ENCODE data around the gene RAB11FIP4. TPM values are rescaled to one million over a fixed set of nuclear protein-coding genes. Genes with fewer than 3 reads are reported as not detected.
A peak's percentile ranks its signal among the peaks of the same experiment; 100 is the strongest.

Gene RAB11FIP4
- total and polyA plus RNA-seq, 10 of the 15 experiments (the other 5 are each of a cell fraction or from before 2014, with no cell fraction given) = 1.4 to 27.0 (median 17.6) TPM

DNA sequence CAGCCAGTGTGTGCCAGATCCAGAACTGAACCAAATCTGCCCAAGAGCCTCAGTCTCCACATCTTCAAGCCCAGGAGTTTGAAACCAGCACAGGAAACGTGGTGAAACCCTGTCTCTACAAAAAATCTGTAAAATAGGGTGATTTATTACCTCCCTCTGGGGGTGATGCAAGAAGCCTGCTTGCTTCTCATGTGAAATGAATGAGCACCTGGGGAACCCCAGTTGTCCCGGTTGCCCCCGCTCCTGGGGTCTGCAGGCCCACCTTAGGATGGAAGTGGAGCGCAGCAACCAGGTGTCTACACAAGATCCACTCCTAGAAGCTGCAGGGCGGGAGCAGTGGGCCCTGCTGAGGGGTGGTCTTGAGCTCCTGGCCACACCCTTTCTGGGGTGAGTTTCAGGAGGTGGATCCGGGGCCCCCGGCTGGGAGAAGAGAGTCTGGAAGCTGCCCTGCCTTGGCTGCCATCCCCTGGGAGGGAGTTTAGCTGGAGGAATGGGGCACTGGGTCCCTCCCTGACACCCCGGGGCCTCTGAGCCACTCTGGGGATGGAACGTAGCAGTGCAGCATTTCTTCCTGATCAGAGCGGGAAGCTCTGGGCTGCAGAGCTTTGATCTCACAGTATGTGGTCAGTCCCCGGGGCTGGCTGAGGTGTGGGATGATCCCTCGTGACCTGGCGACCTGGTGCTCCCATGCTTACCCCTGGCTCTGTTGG lies 117.8 kb downstream of the RAB11FIP4 start (continued):
- TF ChIP-seq, protein P1, sequence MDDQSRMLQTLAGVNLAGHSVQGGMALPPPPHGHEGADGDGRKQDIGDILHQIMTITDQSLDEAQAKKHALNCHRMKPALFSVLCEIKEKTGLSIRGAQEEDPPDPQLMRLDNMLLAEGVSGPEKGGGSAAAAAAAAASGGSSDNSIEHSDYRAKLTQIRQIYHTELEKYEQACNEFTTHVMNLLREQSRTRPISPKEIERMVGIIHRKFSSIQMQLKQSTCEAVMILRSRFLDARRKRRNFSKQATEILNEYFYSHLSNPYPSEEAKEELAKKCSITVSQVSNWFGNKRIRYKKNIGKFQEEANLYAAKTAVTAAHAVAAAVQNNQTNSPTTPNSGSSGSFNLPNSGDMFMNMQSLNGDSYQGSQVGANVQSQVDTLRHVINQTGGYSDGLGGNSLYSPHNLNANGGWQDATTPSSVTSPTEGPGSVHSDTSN (IDR thresholded peaks at IDR 0.05; ENCODE audit: insufficient replicate concordance, low read depth, low read length) = no peak
- TF ChIP-seq CHD4 (IDR thresholded peaks at IDR 0.05) = no peak
- no peak for TF ChIP-seq BHLHE40 (IDR thresholded peaks at IDR 0.05; ENCODE audit: borderline replicate concordance in 1 of 2, low read depth in 2 of 2, low read length in 1 of 2)
- TF ChIP-seq ZNF274 (IDR thresholded peaks at IDR 0.05; ENCODE audit: insufficient read depth, insufficient read length) = no peak

DNA sequence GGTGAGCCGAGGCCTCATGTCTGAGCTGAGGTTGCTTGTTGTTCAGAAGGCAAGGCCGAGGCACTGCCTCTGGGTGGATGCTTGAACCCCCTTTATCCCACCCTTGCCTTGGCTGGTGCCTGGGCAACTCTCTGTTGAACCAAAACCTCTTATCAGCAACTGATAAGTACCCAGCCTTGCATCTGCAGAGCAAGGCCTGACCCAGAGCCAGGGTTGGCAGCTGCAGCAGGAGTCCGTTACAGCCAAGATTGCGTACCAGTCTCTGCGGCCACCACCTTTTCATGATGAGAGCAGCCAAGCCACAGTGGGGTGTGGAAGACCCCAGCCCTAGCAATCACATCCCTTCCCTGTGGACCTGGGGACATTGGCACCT lies 118.3 kb downstream of the RAB11FIP4 start:
- Histone ChIP-seq H4K20me1 (ENCODE audit: control insufficient read depth, insufficient read depth) (no peaks in the 10 kb centered on the region), H3K79me2 (ENCODE audit: control insufficient read depth, insufficient read depth, low read length) (peaks cover 16% of the 10 kb centered on the region), H3K27me3 (replicated peaks in 1 of 2; ENCODE audit: control insufficient read depth in 2 of 2, insufficient read depth in 2 of 2, low read length in 1 of 2) (no peaks in the 10 kb centered on the region), H3K9me3 (replicated peaks; ENCODE audit: control insufficient read depth, insufficient read depth, low read length) (no peaks in the 10 kb centered on the region), H3K27ac (ENCODE audit: control insufficient read depth, insufficient read depth) (peak overlapping the region; percentile 91; the same call in 1 of the 2 replicates), H3K9ac (ENCODE audit: control insufficient read depth, insufficient read depth, low read length) (peak overlapping the region; percentile 82), H3K4me1 (ENCODE audit: control insufficient read depth, insufficient read depth, low read length) (peaks cover 27% of the 10 kb centered on the region), H2AFZ (ENCODE audit: control insufficient read depth, low read depth, low read length) (peak overlapping the region; percentile 62), H3K4me3 (peak overlapping the region; percentile 55), H3K36me3 (ENCODE audit: control insufficient read depth in 2 of 2, insufficient read depth in 2 of 2, low read length in 1 of 2) (peaks cover 2 to 3% of the 10 kb centered on the region in 2 experiments; a peak in 2 of 4 replicates), H3K4me2 (ENCODE audit: control insufficient read depth, insufficient read depth) (peak overlapping the region; percentile 98)
- intact Hi-C loops (cut with micrococcal nuclease; ENCODE audit: unreplicated experiment) = no loop called here
- FAIRE-seq (no peak), DNase-seq (ENCODE audit: low read depth, low spot score) (no peak), ATAC-seq (no peak)
- ChIA-PET RAD21 (ENCODE audit: unreplicated experiment) (interaction anchor here (1.0 to 4.7 kb wide), 8 partner anchors 17 to 333 kb away, joined by 3 to 61 read pairs (median 6); no protein-coding TSS in a partner anchor), CTCF (interaction anchor here (0.6 to 4.0 kb wide), 13 partner anchors 10 to 332 kb away, joined by 3 to 23 read pairs (median 4); no protein-coding TSS in a partner anchor), POLR2A (interaction anchor here (0.8 to 4.0 kb wide), 4 partner anchors 11 to 40 kb away, joined by 3 to 30 read pairs (median 16); no protein-coding TSS in a partner anchor), SMC1A (ENCODE audit: uncharacterized antibody, unreplicated experiment) (interaction anchor here (0.9 to 4.4 kb wide), 9 partner anchors 10 to 71 kb away, joined by 3 to 60 read pairs (median 4); no protein-coding TSS in a partner anchor)
- no TSS peak for BruUV-seq (replicated peaks)
- TF ChIP-seq RUNX3 (IDR thresholded peaks at IDR 0.05; ENCODE audit: low read length) = no peak
- TF ChIP-seq, protein P2, sequence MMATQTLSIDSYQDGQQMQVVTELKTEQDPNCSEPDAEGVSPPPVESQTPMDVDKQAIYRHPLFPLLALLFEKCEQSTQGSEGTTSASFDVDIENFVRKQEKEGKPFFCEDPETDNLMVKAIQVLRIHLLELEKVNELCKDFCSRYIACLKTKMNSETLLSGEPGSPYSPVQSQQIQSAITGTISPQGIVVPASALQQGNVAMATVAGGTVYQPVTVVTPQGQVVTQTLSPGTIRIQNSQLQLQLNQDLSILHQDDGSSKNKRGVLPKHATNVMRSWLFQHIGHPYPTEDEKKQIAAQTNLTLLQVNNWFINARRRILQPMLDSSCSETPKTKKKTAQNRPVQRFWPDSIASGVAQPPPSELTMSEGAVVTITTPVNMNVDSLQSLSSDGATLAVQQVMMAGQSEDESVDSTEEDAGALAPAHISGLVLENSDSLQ (IDR thresholded peaks at IDR 0.05) = no peak
- TF ChIP-seq TCF7 (IDR thresholded peaks at IDR 0.05; ENCODE audit: borderline replicate concordance) = no peak
- no peak for TF ChIP-seq IKZF2 (IDR thresholded peaks at IDR 0.05)
- TF ChIP-seq CHD1 (IDR thresholded peaks at IDR 0.05; ENCODE audit: low read depth, low read length) = no peak
- no peak for TF ChIP-seq ATF7 (IDR thresholded peaks at IDR 0.05; ENCODE audit: low read depth)
- no peak for TF ChIP-seq RFX5 (IDR thresholded peaks at IDR 0.05; ENCODE audit: low read depth, low read length)
- TF ChIP-seq CHD4 (IDR thresholded peaks at IDR 0.05) = no peak
- no peak for TF ChIP-seq STAT3 (IDR thresholded peaks at IDR 0.05; ENCODE audit: low read depth, low read length)
- no peak for TF ChIP-seq SUZ12 (IDR thresholded peaks at IDR 0.05; ENCODE audit: unreplicated experiment)
- TF ChIP-seq NFXL1 (IDR thresholded peaks at IDR 0.05; ENCODE audit: borderline replicate concordance) = no peak
- WGBS (ENCODE audit: insufficient coverage, insufficient replicate concordance, low lambda C conversion rate, missing lambda C conversion rate) = 81% methylated on average over 5 of the region's 5 CpGs
- in situ Hi-C loops (cut with MboI) = no loop called here
